HK-2 (cell line): Measurements from ENCODE around the gene RGS7.
"Not testable (repeated sequence)": the region's sequence is repeated elsewhere in the genome, so short reads cannot be mapped to it uniquely, and the experiment has no call there.

Experiments used
- DNase-seq: peaks from one replicate; pipeline ENCODE4 v3.0.0-alpha.2; 2018; ENCODE audit not compliant: unreplicated experiment

The RGS7 gene

GRCh38 chr1:241138248-241138647 lies 218.8 kb downstream of the RGS7 start:
- DNase-seq: no peak

- no peak for DNase-seq
Measured at GRCh38 chr1:241136389-241136788, 220.6 kb downstream of the RGS7 start.

GRCh38 chr1:241131636-241132194 lies 225.3 kb downstream of the RGS7 start:
- no peak for DNase-seq

DNA sequence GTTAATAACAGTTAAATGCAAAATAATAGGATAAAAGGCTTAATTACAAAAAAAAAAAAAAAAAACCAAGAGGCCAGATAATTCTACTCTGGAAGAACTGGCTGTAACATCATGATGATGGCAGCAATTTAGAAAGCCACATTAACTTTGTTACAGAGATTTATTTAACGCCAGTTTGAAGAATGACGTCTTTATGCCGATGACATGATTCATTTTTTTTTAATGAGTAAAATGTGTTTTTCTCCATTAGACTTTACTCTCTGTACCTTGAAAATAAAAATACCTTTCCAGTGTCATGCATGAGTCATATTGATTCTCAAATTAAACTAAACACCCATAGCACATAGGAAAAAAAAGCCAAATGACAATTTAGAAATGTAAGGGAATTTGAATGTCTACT lies 226.1 kb downstream of the RGS7 start:
- no peak for DNase-seq

- no peak for DNase-seq
Measured at GRCh38 chr1:241129207-241129960, 227.6 kb downstream of the RGS7 start.

DNA sequence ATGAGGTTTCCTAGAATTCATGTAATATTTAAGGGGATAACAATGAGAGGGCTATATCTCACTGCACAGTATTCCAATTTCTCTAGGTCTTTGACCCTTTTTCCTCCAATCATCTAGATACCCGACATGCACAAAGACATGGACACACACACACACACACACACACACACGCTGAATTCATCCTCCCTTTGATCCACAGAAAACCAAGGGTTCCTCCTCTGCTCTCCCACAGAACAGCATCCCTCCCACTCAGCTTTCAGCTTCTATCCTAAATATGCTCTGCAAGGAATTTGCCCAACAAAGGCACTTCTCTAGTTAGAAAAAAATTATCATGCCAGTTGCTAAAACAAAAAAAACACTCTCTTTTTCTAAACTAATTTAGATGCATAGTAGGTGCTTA lies 231.7 kb downstream of the RGS7 start:
- no peak for DNase-seq

GRCh38 chr1:241118049-241118448 lies 239.0 kb downstream of the RGS7 start:
- DNase-seq: no peak

- DNase-seq: no peak
Measured at GRCh38 chr1:241115784-241116183, 241.2 kb downstream of the RGS7 start.

DNA sequence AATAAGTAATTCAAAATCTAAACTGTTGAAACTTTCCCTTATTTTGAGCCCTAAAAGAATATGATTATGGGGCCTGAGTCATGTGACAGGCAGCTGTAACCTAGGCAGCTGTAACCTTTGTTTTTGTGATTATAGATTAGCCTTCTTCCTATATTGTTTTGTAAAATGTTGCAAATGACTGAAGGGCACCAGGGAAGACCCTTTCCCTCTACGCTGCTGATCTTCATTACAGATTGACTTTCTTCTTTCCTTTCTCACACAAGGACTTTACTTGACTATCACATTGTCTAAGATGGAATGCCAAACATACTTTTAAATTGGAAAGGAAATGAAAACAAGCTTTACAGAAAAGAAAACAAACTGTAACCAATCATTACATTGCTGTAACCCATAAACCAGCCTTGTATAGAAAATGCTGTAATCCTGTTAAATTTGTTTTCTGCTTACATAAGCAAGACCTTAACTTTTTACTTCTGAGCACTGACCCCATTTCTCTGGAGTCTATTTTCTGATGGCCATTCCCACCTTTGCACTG lies 242.2 kb downstream of the RGS7 start:
- DNase-seq: no peak

DNA sequence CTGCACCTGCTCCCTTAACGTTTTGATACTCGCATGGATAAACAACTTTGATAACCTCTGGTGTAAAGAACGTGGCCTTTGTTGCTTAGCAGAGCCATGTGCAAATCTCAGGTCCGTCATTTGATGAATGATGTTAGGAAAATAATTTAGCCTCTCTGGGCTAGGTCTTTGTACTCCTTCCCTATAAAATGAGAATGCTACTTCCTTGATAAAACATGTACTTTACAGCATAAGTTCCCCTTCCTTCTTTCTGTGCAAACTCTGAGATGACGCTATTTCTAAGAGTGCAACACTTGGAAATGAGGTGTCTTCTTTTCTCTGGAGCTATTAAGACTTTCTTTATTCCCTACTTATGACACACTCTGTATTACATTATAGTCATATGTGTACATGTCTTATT lies 243.4 kb downstream of the RGS7 start:
- no peak for DNase-seq

DNA sequence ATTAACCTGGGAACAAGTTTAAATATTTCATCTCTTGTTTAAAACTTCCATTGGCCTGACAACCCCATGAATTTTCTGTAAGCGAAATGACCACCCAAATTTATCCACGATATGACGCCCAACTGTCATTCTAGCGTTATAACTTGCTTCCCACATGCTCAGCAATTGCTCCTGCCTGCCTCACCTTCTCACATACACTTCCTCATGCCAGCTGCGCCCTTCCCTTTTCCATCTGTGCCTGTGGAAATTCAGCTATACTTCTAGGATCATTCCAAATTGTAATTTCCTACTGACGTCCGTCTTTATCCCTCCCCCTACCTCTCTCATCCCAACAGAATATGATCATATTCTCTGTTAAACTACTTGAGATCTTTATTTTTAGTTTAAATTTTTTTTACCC lies 248.0 kb downstream of the RGS7 start:
- DNase-seq: no peak

DNA sequence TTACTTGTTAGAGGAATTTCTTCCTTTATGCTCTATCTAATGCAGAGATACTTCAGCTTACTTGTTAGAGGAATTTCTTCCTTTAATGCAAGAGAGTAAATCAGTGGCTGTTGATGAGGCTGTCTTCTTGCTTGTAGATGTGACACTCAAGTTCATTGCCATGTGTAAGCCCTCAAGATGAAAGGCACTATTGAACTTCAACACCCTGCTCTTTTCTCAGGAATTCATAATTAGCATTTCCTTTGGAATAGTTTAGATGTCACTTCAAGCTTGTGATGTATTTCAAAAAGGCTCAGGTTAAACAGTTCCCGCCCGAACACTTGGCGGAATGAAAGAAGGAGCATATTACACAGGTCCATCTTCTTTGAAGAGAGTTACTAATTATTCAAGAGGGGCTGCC lies 251.9 kb downstream of the RGS7 start:
- no peak for DNase-seq

- no peak for DNase-seq
Measured at GRCh38 chr1:241102664-241103063, 254.3 kb downstream of the RGS7 start.

- no peak for DNase-seq
Measured at GRCh38 chr1:241101622-241102021, 255.4 kb downstream of the RGS7 start.

DNA sequence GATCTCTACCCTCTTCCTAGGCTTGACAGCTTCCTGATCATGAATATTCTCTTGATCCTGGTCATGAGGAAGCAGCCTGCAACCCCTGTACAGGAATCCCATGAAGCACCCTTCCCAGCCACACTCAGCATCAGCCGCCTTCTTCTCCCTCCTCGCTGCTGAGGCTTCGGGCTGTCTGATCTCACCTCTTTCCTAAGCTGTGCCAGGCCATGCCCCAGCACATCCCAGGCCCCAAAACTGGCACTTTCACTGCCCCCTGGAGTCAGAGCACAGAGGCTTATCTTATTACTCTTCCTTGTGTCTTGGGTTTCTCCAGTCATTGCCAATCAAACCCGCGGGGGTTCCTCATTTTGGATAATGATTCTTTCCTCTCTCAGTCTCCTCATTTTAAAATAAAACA lies 259.5 kb downstream of the RGS7 start:
- no peak for DNase-seq

GRCh38 chr1:241096982-241097381 lies 260.0 kb downstream of the RGS7 start:
- no peak for DNase-seq

DNA sequence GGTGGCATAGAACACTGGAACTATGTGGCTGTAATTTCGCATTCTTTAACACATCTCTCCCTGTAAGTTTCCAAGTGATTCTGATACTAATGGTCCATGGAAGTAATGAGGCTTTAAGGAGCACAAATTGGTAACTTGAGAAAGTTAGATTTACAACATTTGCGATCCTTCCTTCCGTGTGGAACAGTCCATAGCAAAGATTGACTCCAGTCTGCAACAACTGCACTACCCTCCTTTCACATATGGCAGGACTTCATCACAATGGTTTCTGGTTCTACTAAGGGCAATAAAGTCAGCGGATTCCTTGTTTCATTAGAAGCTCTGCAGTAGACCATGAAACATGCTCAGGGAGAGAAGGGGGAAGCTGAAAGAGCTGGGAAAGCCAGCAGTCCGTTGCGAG lies 261.2 kb downstream of the RGS7 start:
- DNase-seq: no peak

GRCh38 chr1:241090798-241091197 lies 266.2 kb downstream of the RGS7 start:
- no peak for DNase-seq

GRCh38 chr1:241089066-241089465 lies 267.9 kb downstream of the RGS7 start:
- DNase-seq: not testable (repeated sequence)

DNA sequence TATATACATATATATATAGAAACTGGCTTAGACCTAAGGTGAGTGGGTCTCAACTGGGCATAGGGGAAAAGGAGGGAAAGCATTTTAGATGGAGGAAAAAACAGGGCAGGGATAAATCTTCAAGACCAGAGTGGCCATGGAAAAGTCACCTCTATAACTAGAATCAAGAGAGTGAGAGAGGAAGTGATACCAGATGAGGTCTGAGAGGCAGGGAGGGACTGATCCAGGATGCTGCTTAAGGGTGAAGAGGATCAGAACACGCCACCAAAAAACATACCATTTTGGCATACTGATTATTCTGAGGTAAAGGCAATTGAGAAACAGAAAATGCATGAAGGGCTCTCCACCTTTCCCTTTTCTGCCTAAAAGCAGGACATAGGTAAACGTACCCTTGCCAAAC lies 268.9 kb downstream of the RGS7 start:
- not testable (repeated sequence) for DNase-seq

DNA sequence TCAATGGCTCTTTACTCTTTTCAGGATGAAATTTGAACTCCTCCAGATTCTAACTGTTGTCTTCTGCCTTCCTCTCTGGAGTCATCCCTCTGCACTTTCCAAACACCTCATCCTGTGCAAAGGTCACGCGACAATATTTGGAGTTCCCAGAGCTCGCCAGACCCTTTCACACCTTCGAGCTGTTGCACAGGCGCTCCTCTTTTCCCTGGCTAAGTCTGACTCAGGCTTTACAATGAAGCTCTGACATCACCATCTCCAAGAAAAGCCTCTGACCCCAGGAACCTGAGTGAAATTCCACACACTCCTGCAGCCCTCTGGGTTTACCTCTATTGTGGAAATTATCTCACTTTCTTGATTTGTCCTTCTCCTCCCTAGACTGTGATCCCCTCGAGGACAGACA lies 270.3 kb downstream of the RGS7 start:
- DNase-seq: no peak

- no peak for DNase-seq
Measured at GRCh38 chr1:241083285-241083684, 273.7 kb downstream of the RGS7 start.

GRCh38 chr1:241081473-241081872 lies 275.5 kb downstream of the RGS7 start:
- no peak for DNase-seq

- DNase-seq: no peak
Measured at GRCh38 chr1:241079459-241079858, 277.5 kb downstream of the RGS7 start.
